GM21576 (cell line): Measurements from ENCODE around the gene ENOX1.

ENCODE experiments used
- ATAC-seq: cut with Tn5 transposase; IDR thresholded peaks from one replicate; pipeline ENCODE4 v1.9.1; 2021; ENCODE audit warnings: mild to moderate bottlenecking, moderate library complexity; ENCODE audit not compliant: unreplicated experiment

The ENOX1 gene

GRCh38 chr13:43492745-43493144, 294.0 kb downstream of the ENOX1 start:
- no peak for ATAC-seq

- no peak for ATAC-seq
Observed at GRCh38 chr13:43492311-43492710, 294.5 kb downstream of the ENOX1 start.

GRCh38 chr13:43489233-43489632, 297.5 kb downstream of the ENOX1 start:
- no peak for ATAC-seq

- no peak for ATAC-seq
Observed at GRCh38 chr13:43487885-43488284, 298.9 kb downstream of the ENOX1 start.

GRCh38 chr13:43487461-43487860, 299.3 kb downstream of the ENOX1 start:
- no peak for ATAC-seq

- no peak for ATAC-seq
Observed at GRCh38 chr13:43484432-43485225, 302.1 kb downstream of the ENOX1 start.

GRCh38 chr13:43483930-43484329, 302.8 kb downstream of the ENOX1 start:
- no peak for ATAC-seq

- no peak for ATAC-seq
Observed at GRCh38 chr13:43482641-43483040, 304.1 kb downstream of the ENOX1 start.

GRCh38 chr13:43482026-43482425, 304.7 kb downstream of the ENOX1 start:
- no peak for ATAC-seq

- no peak for ATAC-seq
Observed at GRCh38 chr13:43478902-43479301, 307.9 kb downstream of the ENOX1 start.

GRCh38 chr13:43478211-43478610, 308.6 kb downstream of the ENOX1 start:
- ATAC-seq, result no peak

- no peak for ATAC-seq
Observed at GRCh38 chr13:43475140-43475539, 311.6 kb downstream of the ENOX1 start.

GRCh38 chr13:43473437-43473836, 313.3 kb downstream of the ENOX1 start:
- no peak for ATAC-seq

- ATAC-seq, result no peak
Observed at GRCh38 chr13:43472980-43473379, 313.8 kb downstream of the ENOX1 start.

- ATAC-seq, result no peak
Observed at GRCh38 chr13:43472339-43472738, 314.4 kb downstream of the ENOX1 start.

- ATAC-seq, result no peak
Observed at GRCh38 chr13:43470610-43471009, 316.2 kb downstream of the ENOX1 start.

- ATAC-seq, result no peak
Observed at GRCh38 chr13:43469791-43470190, 317.0 kb downstream of the ENOX1 start.

GRCh38 chr13:43464578-43465264, 322.1 kb downstream of the ENOX1 start:
- ATAC-seq, result no peak

GRCh38 chr13:43448605-43449336, 338.0 kb downstream of the ENOX1 start:
- ATAC-seq, result no peak

- ATAC-seq, result no peak
Observed at GRCh38 chr13:43446126-43446525, 340.6 kb downstream of the ENOX1 start.

- no peak for ATAC-seq
Observed at GRCh38 chr13:43445668-43446067, 341.1 kb downstream of the ENOX1 start.

GRCh38 chr13:43444081-43444480, 342.7 kb downstream of the ENOX1 start:
- no peak for ATAC-seq
